GM12878 (cell line): ENCODE measurements around the gene RBBP5. TPM values are rescaled to one million over a fixed set of nuclear protein-coding genes. Genes with fewer than 3 reads are reported as not detected.

Experiments
- ATAC-seq: fragments of 200-7000 bp; cut with Tn5 transposase; 3 replicates; pipeline ENCODE4 v1.9.1; 2020; ENCODE audit warnings: mild to moderate bottlenecking, moderate library complexity
- BruUV-seq: library from RNA; stranded (reverse); fragments of 400-500 nt; replicated peaks from 2 replicates; lab custom pipeline; 2021; lab: Mats Ljungman, UMichigan
- CTCF ChIA-PET: fragments of 300-600 bp; sonication (Branson Sonifier 250); formaldehyde crosslinking; extraction: SDS; loops from one replicate; lab custom pipeline; 2021; ENCODE audit warnings: inconsistent platforms; lab: Yijun Ruan, JAX
- POLR2A ChIA-PET: fragments of 350-600 bp; formaldehyde crosslinking; extraction: SDS; loops from one replicate; lab custom pipeline; 2021; ENCODE audit warnings: inconsistent platforms; lab: Charles Lee
- RAD21 ChIA-PET: fragments of 300-600 bp; sonication (Branson Sonifier 250); formaldehyde crosslinking; loops from one replicate; lab custom pipeline; 2023; ENCODE audit warnings: antibody characterized with exemption; ENCODE audit not compliant: unreplicated experiment; lab: Charles Lee
- SMC1A ChIA-PET: fragments of 300-600 bp; sonication (Branson Sonifier 250); formaldehyde crosslinking; loops from one replicate; lab custom pipeline; 2023; ENCODE audit not compliant: unreplicated experiment, uncharacterized antibody; lab: Charles Lee
- DNase-seq: peaks from one replicate; pipeline ENCODE4 v3.0.0-alpha.2; 2011; ENCODE audit warnings: low read depth, low spot score
- FAIRE-seq: peaks from 3 replicates; lab custom pipeline; 2011; peaks lifted over from hg19 to GRCh38; lab: Jason Lieb, UNC
- H2AFZ ChIP-seq: 2 replicates; pipeline ENCODE4 v1.6.0; 2011; ENCODE audit warnings: low read depth, low read length, control low read depth; ENCODE audit not compliant: control insufficient read depth
- H3K27ac ChIP-seq: 2 replicates; pipeline ENCODE4 v1.5.1; 2011; ENCODE audit warnings: control low read depth; ENCODE audit not compliant: control insufficient read depth, insufficient read depth
- H3K27me3 ChIP-seq, 2 experiments: replicated peaks in 1 of 2; 2 replicates each; pipeline versions ENCODE4 v1.6.0 to v1.6.1; 2011; ENCODE audit warnings: low read length in 1 of 2; ENCODE audit not compliant: control insufficient read depth in 2 of 2, insufficient read depth in 2 of 2
- H3K36me3 ChIP-seq, 2 experiments: 2 replicates each; pipeline ENCODE4 v1.5.1; 2011; ENCODE audit warnings: low read length in 1 of 2; ENCODE audit not compliant: control insufficient read depth in 2 of 2, insufficient read depth in 2 of 2
- H3K4me1 ChIP-seq: 2 replicates; pipeline ENCODE4 v1.6.1; 2011; ENCODE audit warnings: mild to moderate bottlenecking, low read length, moderate library complexity, mixed read lengths; ENCODE audit not compliant: control insufficient read depth, insufficient read depth
- H3K4me2 ChIP-seq: 2 replicates; pipeline ENCODE4 v1.6.0; 2011; ENCODE audit warnings: control low read depth; ENCODE audit not compliant: control insufficient read depth, insufficient read depth
- H3K4me3 ChIP-seq: fragments of 200-600 bp; sonication (generic); 2 replicates; pipeline ENCODE4 v1.5.1; 2016
- H3K79me2 ChIP-seq: 2 replicates; pipeline ENCODE4 v1.6.0; 2011; ENCODE audit warnings: low read length; ENCODE audit not compliant: control insufficient read depth, insufficient read depth
- H3K9ac ChIP-seq: 2 replicates; pipeline ENCODE4 v1.8.0; 2011; ENCODE audit warnings: low read length, control low read depth, mixed read lengths; ENCODE audit not compliant: control insufficient read depth, insufficient read depth
- H3K9me3 ChIP-seq: replicated peaks from 3 replicates; pipeline ENCODE4 v1.5.1; 2011; ENCODE audit warnings: mild to moderate bottlenecking, low read length; ENCODE audit not compliant: control insufficient read depth, insufficient read depth
- H4K20me1 ChIP-seq: 2 replicates; pipeline ENCODE4 v1.6.0; 2011; ENCODE audit not compliant: control insufficient read depth, insufficient read depth
- BHLHE40 ChIP-seq, 2 experiments: fragments of 450-650 bp in 1 of 2; IDR thresholded peaks; 2 replicates each; pipeline ENCODE4 v1.6.1; 2011 to 2017; ENCODE audit warnings: low read depth in 2 of 2, borderline replicate concordance in 1 of 2, improper control_type of control experiment in 1 of 2, low read length in 1 of 2, mild to moderate bottlenecking in 1 of 2
- BMI1 ChIP-seq: fragments of 450-650 bp; IDR thresholded peaks from 2 replicates; pipeline ENCODE4 v1.6.1; 2016; ENCODE audit warnings: mild to moderate bottlenecking, moderate library complexity, borderline replicate concordance
- EZH2 ChIP-seq: IDR thresholded peaks from 2 replicates; pipeline ENCODE4 v1.6.1; 2012; ENCODE audit warnings: low read depth, mild to moderate bottlenecking, control low read depth, inconsistent platforms, low read length, borderline replicate concordance; ENCODE audit not compliant: control insufficient read depth
- FOS ChIP-seq: IDR thresholded peaks from 3 replicates; pipeline ENCODE4 v1.6.1; 2011; ENCODE audit warnings: borderline replicate concordance; ENCODE audit not compliant: insufficient read length; ENCODE audit errors: extremely low read depth
- GABPA ChIP-seq: IDR thresholded peaks from 2 replicates; pipeline ENCODE4 v1.6.1; 2014; ENCODE audit warnings: antibody characterized with exemption, low read depth, mild to moderate bottlenecking, inconsistent platforms
- MTA3 ChIP-seq: IDR thresholded peaks from 2 replicates; pipeline ENCODE4 v1.6.1; 2012; ENCODE audit warnings: low read length, inconsistent platforms, borderline replicate concordance
- NFYA ChIP-seq: IDR thresholded peaks from 2 replicates; pipeline ENCODE4 v1.6.1; 2011; ENCODE audit warnings: low read depth, mild to moderate bottlenecking, low read length, improper control_type of control experiment, borderline replicate concordance
- PAX5 ChIP-seq: IDR thresholded peaks from 2 replicates; pipeline ENCODE4 v1.6.1; 2011; ENCODE audit warnings: low read depth, low read length, borderline replicate concordance
- RBBP5 ChIP-seq: fragments of 200-600 bp; sonication (generic); conservative IDR thresholded peaks from 2 replicates; pipeline ENCODE4 v1.6.1; 2016
- RCOR1 ChIP-seq: conservative IDR thresholded peaks from 2 replicates; pipeline ENCODE4 v1.6.1; 2012; ENCODE audit warnings: low read depth, low read length, improper control_type of control experiment
- SMAD5 ChIP-seq: IDR thresholded peaks from 2 replicates; pipeline ENCODE4 v1.6.1; 2016; ENCODE audit warnings: antibody characterized with exemption, low read depth
- SREBF1 ChIP-seq: IDR thresholded peaks from 2 replicates; pipeline ENCODE4 v1.6.1; 2012; ENCODE audit warnings: mild to moderate bottlenecking, low read length
- SREBF2 ChIP-seq: IDR thresholded peaks from 2 replicates; pipeline ENCODE4 v1.6.1; 2012; ENCODE audit warnings: mild to moderate bottlenecking, low read length
- STAT3 ChIP-seq: IDR thresholded peaks from 2 replicates; pipeline ENCODE4 v1.6.1; 2011; ENCODE audit warnings: low read depth, low read length, improper control_type of control experiment
- YY1 ChIP-seq: IDR thresholded peaks from 2 replicates; pipeline ENCODE4 v1.6.1; 2011; ENCODE audit warnings: low read depth, mild to moderate bottlenecking, low read length
- ZNF24 ChIP-seq: fragments of 450-650 bp; IDR thresholded peaks from 2 replicates; pipeline ENCODE4 v1.6.1; 2017; ENCODE audit warnings: antibody characterized with exemption, mild to moderate bottlenecking
- WGBS: methylation state at CpG from one replicate; pipeline ENCODE4 v1.1.6; 2016; ENCODE audit warnings: low lambda C conversion rate; ENCODE audit not compliant: insufficient replicate concordance, insufficient coverage; ENCODE audit errors: missing lambda C conversion rate; 5-methylcytosine and 5-hydroxymethylcytosine counted together
- in situ Hi-C: fragments of 300-500 bp; cut with MboI; formaldehyde crosslinking; loops from 9 replicates; pipeline ENCODE4 v1.14.3; 2018; ENCODE audit warnings: mixed read lengths
- intact Hi-C: fragments of 100-400 bp; cut with micrococcal nuclease; formaldehyde crosslinking; loops from one replicate; pipeline ENCODE4 v1.14.2; 2022; ENCODE audit not compliant: unreplicated experiment
- polyA plus RNA-seq, 11 experiments: library from polyadenylated mRNA; depleted of rRNA in 4 of 11; unstranded in 6 of 11; stranded (reverse) in 5 of 11; fragments of >200 nt; fragmentation: Nextera tagmentation in 4 of 11; fragmentation: Illumina TruSeq in 1 of 11; extraction: Ambion mirVana in 4 of 11; extraction: Trizol in 1 of 11; gene quantifications; 1 replicate in 1 of 11; 2 replicates in 10 of 11; pipeline versions ENCODE4 v1.2.1 to v1.2.3, GENCODE V29; 2011 to 2016; ENCODE audit warnings: inconsistent platforms in 2 of 11, missing spikeins in 2 of 11, low read depth in 1 of 11
- total RNA-seq, 4 experiments: library from RNA; depleted of rRNA in 3 of 4; stranded (reverse); fragments of >200 nt in 3 of 4; fragmentation: Illumina TruSeq in 1 of 4; extraction: Trizol in 1 of 4; gene quantifications; 2 replicates each; pipeline versions ENCODE4 v1.2.1 to v1.2.3, GENCODE V29; 2013 to 2021
- TF ChIP-seq, protein P1 (sequence below): fragments of 450-650 bp; formaldehyde crosslinking; IDR thresholded peaks from 2 replicates; pipeline ENCODE4 v1.4.0; 2020; ENCODE audit warnings: mild to moderate bottlenecking, moderate library complexity
- TF ChIP-seq, protein P2 (sequence below): IDR thresholded peaks from 2 replicates; pipeline ENCODE4 v1.6.1; 2011; ENCODE audit warnings: borderline replicate concordance, low read depth, mild to moderate bottlenecking, moderate library complexity, mixed read lengths, low read length; ENCODE audit not compliant: insufficient read depth; ENCODE audit errors: extremely low read length

Gene RBBP5
- total and polyA plus RNA-seq, 10 of the 15 experiments (the other 5 are each of a cell fraction or from before 2014, with no cell fraction given): 10.0 to 20.6 (median 14.8) TPM

DNA sequence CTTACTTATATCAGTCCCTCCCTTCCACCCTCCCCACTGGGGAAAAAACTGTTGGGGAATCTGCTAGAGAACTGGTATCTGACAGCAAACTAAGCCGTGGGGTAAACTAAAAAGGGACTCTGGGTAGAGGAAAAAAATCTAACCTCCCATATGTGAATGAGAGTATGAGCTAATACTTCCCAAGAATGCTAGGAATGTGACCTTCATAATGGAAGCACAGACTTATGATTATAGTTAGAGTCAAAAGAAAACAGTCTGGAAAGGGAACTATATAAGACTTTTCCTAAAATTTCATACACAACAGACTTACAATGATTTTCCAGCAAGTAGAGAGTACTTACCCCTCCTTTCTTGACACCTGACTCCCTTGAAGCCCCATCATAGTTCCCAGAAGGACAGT, 23.0 kb upstream of the RBBP5 start (continued):
- TF ChIP-seq, protein P1, sequence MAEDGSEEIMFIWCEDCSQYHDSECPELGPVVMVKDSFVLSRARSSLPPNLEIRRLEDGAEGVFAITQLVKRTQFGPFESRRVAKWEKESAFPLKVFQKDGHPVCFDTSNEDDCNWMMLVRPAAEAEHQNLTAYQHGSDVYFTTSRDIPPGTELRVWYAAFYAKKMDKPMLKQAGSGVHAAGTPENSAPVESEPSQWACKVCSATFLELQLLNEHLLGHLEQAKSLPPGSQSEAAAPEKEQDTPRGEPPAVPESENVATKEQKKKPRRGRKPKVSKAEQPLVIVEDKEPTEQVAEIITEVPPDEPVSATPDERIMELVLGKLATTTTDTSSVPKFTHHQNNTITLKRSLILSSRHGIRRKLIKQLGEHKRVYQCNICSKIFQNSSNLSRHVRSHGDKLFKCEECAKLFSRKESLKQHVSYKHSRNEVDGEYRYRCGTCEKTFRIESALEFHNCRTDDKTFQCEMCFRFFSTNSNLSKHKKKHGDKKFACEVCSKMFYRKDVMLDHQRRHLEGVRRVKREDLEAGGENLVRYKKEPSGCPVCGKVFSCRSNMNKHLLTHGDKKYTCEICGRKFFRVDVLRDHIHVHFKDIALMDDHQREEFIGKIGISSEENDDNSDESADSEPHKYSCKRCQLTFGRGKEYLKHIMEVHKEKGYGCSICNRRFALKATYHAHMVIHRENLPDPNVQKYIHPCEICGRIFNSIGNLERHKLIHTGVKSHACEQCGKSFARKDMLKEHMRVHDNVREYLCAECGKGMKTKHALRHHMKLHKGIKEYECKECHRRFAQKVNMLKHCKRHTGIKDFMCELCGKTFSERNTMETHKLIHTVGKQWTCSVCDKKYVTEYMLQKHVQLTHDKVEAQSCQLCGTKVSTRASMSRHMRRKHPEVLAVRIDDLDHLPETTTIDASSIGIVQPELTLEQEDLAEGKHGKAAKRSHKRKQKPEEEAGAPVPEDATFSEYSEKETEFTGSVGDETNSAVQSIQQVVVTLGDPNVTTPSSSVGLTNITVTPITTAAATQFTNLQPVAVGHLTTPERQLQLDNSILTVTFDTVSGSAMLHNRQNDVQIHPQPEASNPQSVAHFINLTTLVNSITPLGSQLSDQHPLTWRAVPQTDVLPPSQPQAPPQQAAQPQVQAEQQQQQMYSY (CRISPR knock-in tag): no peak
- TF ChIP-seq, protein P2, sequence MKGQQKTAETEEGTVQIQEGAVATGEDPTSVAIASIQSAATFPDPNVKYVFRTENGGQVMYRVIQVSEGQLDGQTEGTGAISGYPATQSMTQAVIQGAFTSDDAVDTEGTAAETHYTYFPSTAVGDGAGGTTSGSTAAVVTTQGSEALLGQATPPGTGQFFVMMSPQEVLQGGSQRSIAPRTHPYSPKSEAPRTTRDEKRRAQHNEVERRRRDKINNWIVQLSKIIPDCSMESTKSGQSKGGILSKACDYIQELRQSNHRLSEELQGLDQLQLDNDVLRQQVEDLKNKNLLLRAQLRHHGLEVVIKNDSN: no peak
- no peak for TF ChIP-seq GABPA
- no peak for TF ChIP-seq SREBF2

DNA sequence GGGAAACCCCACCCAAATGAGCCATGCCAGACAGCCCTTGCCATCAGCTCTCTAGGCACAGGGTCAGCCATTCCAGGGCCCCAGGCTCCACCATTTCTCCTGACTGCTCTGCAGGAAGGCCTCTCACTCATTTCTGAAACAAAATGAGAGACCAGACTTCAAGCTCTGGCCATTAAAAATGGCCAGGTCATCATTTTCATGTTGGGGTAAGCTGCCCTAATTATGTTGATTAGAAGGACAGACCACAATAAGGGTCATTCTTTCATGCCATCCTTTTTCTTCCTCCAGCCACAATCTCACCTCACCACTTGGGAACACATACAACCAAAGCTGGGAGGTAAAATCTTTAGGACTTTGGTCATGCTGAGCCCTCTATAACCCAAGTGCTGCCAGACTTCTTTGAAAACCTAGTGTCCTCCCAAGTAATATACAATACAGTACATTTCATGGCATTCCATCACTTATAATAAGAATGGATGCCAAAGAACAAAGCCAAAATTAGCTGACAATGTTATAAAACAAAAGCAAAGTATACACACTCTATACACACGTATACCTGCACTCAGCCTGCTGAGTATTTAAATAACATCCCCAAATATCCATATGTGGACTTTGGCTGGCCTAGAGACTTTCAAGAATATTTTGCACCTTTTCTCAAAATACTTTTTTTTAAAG, 22.4 kb upstream of the RBBP5 start:
- H2AFZ ChIP-seq: no peak overlapping the region
- POLR2A ChIA-PET: no interaction called here
- H3K9me3 ChIP-seq: no peaks in the 10 kb centered on the region
- no peak overlapping the region for H3K4me3 ChIP-seq
- CTCF ChIA-PET: interaction anchor here (0.6 to 4.9 kb wide), 15 partner anchors 7 to 753 kb away, joined by 3 to 57 read pairs (median 6); no protein-coding TSS in a partner anchor
- in situ Hi-C loops: loop anchor here (5.0 kb wide), 1 partner anchor 167 kb away; no protein-coding TSS in a partner anchor
- SMC1A ChIA-PET: interaction anchor here (0.7 to 5.2 kb wide), 5 partner anchors 80 to 181 kb away, joined by 3 to 25 read pairs (median 3); partner anchors contain the start of gene TMCC2
- FAIRE-seq (no peak), DNase-seq (no peak), ATAC-seq (no peak)
- H3K4me2 ChIP-seq: no peak overlapping the region
- H4K20me1 ChIP-seq: no peaks in the 10 kb centered on the region
- BruUV-seq: no TSS peak
- 77% methylated on average over 1 of the region's 1 CpG for WGBS
- no peak overlapping the region for H3K9ac ChIP-seq
- no peaks in the 10 kb centered on the region for H3K4me1 ChIP-seq
- H3K79me2 ChIP-seq: no peaks in the 10 kb centered on the region
- no peaks in the 10 kb centered on the region for H3K27me3 ChIP-seq
- H3K27ac ChIP-seq: no peak overlapping the region
- H3K36me3 ChIP-seq: no peaks in the 10 kb centered on the region
- intact Hi-C loops: loop anchor here (5.0 kb wide), 1 partner anchor 113 kb away; no protein-coding TSS in a partner anchor
- RAD21 ChIA-PET: interaction anchor here (1.4 to 2.5 kb wide), 3 partner anchors 55 to 154 kb away, joined by 3 to 7 read pairs (median 4); no protein-coding TSS in a partner anchor
- TF ChIP-seq FOS: no peak
- no peak for TF ChIP-seq RCOR1
- TF ChIP-seq NFYA: no peak
- TF ChIP-seq BMI1: no peak
- TF ChIP-seq ZNF24: no peak
- no peak for TF ChIP-seq SMAD5
- TF ChIP-seq EZH2: no peak
- no peak for TF ChIP-seq RBBP5
- TF ChIP-seq PAX5: no peak
- TF ChIP-seq SREBF1: no peak
- TF ChIP-seq MTA3: no peak
- no peak for TF ChIP-seq BHLHE40 (IDR thresholded peaks at IDR 0.05; ENCODE audit: borderline replicate concordance in 1 of 2, low read depth in 2 of 2, low read length in 1 of 2)
- no peak for TF ChIP-seq STAT3
- TF ChIP-seq YY1: no peak
